GM23248 (cell line): Measurements from ENCODE around the gene FAM114A2.

ENCODE experiments used
- EZH2 ChIP-seq: fragments of 200-600 bp; sonication (generic); IDR thresholded peaks from 2 replicates; pipeline ENCODE4 v1.6.1; 2018; ENCODE audit warnings: antibody characterized with exemption, mild to moderate bottlenecking; ENCODE audit not compliant: insufficient read depth, poor library complexity, severe bottlenecking
- EZH2phosphoT487 ChIP-seq: fragments of 200-600 bp; sonication (generic); IDR thresholded peaks from 2 replicates; pipeline ENCODE4 v1.6.1; 2018; ENCODE audit warnings: antibody characterized with exemption, moderate library complexity, mild to moderate bottlenecking, low read depth; ENCODE audit not compliant: insufficient read depth

- TF ChIP-seq EZH2 = no peak
- no peak for TF ChIP-seq EZH2phosphoT487
These were observed 85.8 kb downstream of the FAM114A2 start for GRCh38 chr5:153952893-153953292.
